ENCODE data around the gene LAMB4. TPM values are rescaled to one million over a fixed set of nuclear protein-coding genes. Genes with fewer than 3 reads are reported as not detected.

LAMB4 gene
- total and polyA plus RNA-seq, 2 of the 4 experiments (the other 2 are of a cell fraction), result 0.12 to 0.18 TPM

GRCh38 chr7:108165723-108166122 lies 35.6 kb upstream of the LAMB4 start:
- in situ Hi-C loops (cut with MboI; ENCODE audit: low sequenced_read_pairs) (no loop called here), intact Hi-C loops (cut with micrococcal nuclease) (no loop called here), dilution Hi-C loops (cut with HindIII; ENCODE audit: low sequenced_read_pairs, unreplicated experiment) (no loop called here)
- Histone ChIP-seq H2BK15ac (ENCODE audit: low read depth, low read length) (no peak overlapping the region), H4K20me1 (ENCODE audit: insufficient read depth, low read length) (no peaks in the 10 kb centered on the region), H3K27ac (ENCODE audit: insufficient read depth, low read length) (no peak overlapping the region), H3K27me3 (ENCODE audit: control insufficient read depth, insufficient read depth, low read length) (no peaks in the 10 kb centered on the region; the same call in 1 of the 2 replicates), H2AK9ac (replicated peaks; ENCODE audit: low read depth, low read length, poor library complexity) (no peak overlapping the region), H2AFZ (replicated peaks; ENCODE audit: low read length, poor library complexity) (no peak overlapping the region), H3K9ac (ENCODE audit: low read depth, low read length) (no peak overlapping the region), H3K4me2 (ENCODE audit: low read depth, low read length) (no peak overlapping the region), H3K4me1 (ENCODE audit: control insufficient read depth, insufficient read depth, low read length) (no peaks in the 10 kb centered on the region; the same call in 1 of the 2 replicates), H3K9me3 (ENCODE audit: control insufficient read depth, insufficient read depth, low read length) (no peaks in the 10 kb centered on the region), H3K18ac (ENCODE audit: low read depth, low read length) (no peak overlapping the region), H3K79me1 (ENCODE audit: low read depth in 1 of 2, low read length in 2 of 2) (no peaks in the 10 kb centered on the region), H3K56ac (ENCODE audit: extremely low read depth, insufficient read depth, low read length) (no peak overlapping the region), H4K91ac (ENCODE audit: insufficient read depth, low read depth, low read length) (no peak overlapping the region), H2BK5ac (ENCODE audit: low read depth, low read length, poor library complexity, severe bottlenecking) (no peak overlapping the region), H3K23ac (ENCODE audit: low read depth, low read length) (no peak overlapping the region), H2AK5ac (ENCODE audit: low read depth, low read length) (no peak overlapping the region), H4K5ac (ENCODE audit: low read depth, low read length) (no peak overlapping the region), H3K4ac (ENCODE audit: low read depth, low read length) (no peak overlapping the region), H3K36me3 (ENCODE audit: control insufficient read depth, insufficient read depth, low read length) (no peaks in the 10 kb centered on the region), H4K8ac (ENCODE audit: low read depth in 2 of 2, low read length in 2 of 2) (no peak overlapping the region), H3K9me1 (ENCODE audit: insufficient read depth, low read length) (no peaks in the 10 kb centered on the region), H3K4me3 (ENCODE audit: insufficient read depth, low read depth, low read length) (no peak overlapping the region), H2BK20ac (ENCODE audit: low read depth, low read length) (no peak overlapping the region), H3K14ac (replicated peaks; ENCODE audit: low read depth, low read length) (no peak overlapping the region), H2BK120ac (ENCODE audit: low read depth, low read length) (no peak overlapping the region)
- ChIA-PET POLR2A (ENCODE audit: unreplicated experiment) (no interaction called here), CTCF (no interaction called here)
- BruUV-seq (replicated peaks), result no TSS peak
- DNase-seq, result no peak
- TF ChIP-seq NFE2L2 (IDR thresholded peaks at IDR 0.05; ENCODE audit: low read depth, low read length) (no peak), FOS (IDR thresholded peaks at IDR 0.05; ENCODE audit: low read depth, low read length) (no peak), POLR2A (IDR thresholded peaks at IDR 0.05; ENCODE audit: low read depth, low read length) (no peak), ELK1 (IDR thresholded peaks at IDR 0.05; ENCODE audit: borderline replicate concordance, low read depth, low read length) (no peak), SMC3 (IDR thresholded peaks at IDR 0.05; ENCODE audit: low read depth, low read length) (no peak), RFX5 (IDR thresholded peaks at IDR 0.05; ENCODE audit: low read depth, low read length) (no peak), CEBPB (IDR thresholded peaks at IDR 0.05; ENCODE audit: low read depth, low read length) (no peak), CHD1 (IDR thresholded peaks at IDR 0.05; ENCODE audit: low read depth, low read length) (no peak), MAFK (IDR thresholded peaks at IDR 0.05; ENCODE audit: low read depth, low read length) (no peak), MAZ (IDR thresholded peaks at IDR 0.05; ENCODE audit: borderline replicate concordance, low read depth, low read length) (no peak), MXI1 (IDR thresholded peaks at IDR 0.05; ENCODE audit: borderline replicate concordance, low read depth, low read length) (no peak)
- no CpG with 5 or more reads among the region's 2 CpGs for WGBS, 2 experiments (ENCODE audit: extremely low coverage in 2 of 2, insufficient read length in 1 of 2)
- ATAC-seq (ENCODE audit: low read depth), result no peak
